Measurements from ENCODE around the gene PHF21A.

DNA sequence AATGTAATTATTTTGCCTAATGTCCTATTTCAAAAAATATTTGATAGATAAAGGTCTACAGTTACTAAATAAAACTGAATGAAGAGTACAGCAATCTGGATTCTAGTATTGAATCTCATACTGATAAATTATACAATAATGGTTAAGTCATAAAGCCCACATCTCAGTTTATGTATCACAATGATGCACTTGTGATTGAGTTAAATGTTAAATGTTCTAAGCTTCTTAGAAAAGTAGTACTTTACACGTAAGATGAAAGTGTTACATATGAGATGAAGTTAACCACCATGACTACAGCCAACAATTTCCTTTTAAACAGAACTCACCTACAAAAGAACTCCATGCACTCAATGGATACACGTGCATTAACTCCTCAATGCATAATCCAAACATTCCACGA, 51.7 kb downstream of the PHF21A start:
- TF ChIP-seq ESRRA (CRISPR knock-in tag; IDR thresholded peaks at IDR 0.05; ENCODE audit: borderline replicate concordance) (no peak), PREB (CRISPR knock-in tag; IDR thresholded peaks at IDR 0.05; ENCODE audit: borderline replicate concordance) (no peak), ZNF138 (CRISPR knock-in tag; conservative IDR thresholded peaks at IDR 0.05) (no peak), ZNF121 (CRISPR knock-in tag; IDR thresholded peaks at IDR 0.05) (no peak), E2F5 (CRISPR knock-in tag; IDR thresholded peaks at IDR 0.05) (no peak), IRF2 (CRISPR knock-in tag; IDR thresholded peaks at IDR 0.05; ENCODE audit: borderline replicate concordance, low read depth) (no peak), TEAD4 (CRISPR knock-in tag; IDR thresholded peaks at IDR 0.05) (no peak), SMAD4 (CRISPR knock-in tag; IDR thresholded peaks at IDR 0.05) (no peak)
- TF ChIP-seq, protein P1, sequence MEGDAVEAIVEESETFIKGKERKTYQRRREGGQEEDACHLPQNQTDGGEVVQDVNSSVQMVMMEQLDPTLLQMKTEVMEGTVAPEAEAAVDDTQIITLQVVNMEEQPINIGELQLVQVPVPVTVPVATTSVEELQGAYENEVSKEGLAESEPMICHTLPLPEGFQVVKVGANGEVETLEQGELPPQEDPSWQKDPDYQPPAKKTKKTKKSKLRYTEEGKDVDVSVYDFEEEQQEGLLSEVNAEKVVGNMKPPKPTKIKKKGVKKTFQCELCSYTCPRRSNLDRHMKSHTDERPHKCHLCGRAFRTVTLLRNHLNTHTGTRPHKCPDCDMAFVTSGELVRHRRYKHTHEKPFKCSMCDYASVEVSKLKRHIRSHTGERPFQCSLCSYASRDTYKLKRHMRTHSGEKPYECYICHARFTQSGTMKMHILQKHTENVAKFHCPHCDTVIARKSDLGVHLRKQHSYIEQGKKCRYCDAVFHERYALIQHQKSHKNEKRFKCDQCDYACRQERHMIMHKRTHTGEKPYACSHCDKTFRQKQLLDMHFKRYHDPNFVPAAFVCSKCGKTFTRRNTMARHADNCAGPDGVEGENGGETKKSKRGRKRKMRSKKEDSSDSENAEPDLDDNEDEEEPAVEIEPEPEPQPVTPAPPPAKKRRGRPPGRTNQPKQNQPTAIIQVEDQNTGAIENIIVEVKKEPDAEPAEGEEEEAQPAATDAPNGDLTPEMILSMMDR (IDR thresholded peaks at IDR 0.05): no peak

Measured in WTC11 (cell line).